ENCODE data around the gene UBN1. TPM values are rescaled to one million over a fixed set of nuclear protein-coding genes. Genes with fewer than 3 reads are reported as not detected.

The UBN1 gene
- total RNA-seq, 2 experiments from 2014 or later = 36.7 to 38.9 TPM

DNA sequence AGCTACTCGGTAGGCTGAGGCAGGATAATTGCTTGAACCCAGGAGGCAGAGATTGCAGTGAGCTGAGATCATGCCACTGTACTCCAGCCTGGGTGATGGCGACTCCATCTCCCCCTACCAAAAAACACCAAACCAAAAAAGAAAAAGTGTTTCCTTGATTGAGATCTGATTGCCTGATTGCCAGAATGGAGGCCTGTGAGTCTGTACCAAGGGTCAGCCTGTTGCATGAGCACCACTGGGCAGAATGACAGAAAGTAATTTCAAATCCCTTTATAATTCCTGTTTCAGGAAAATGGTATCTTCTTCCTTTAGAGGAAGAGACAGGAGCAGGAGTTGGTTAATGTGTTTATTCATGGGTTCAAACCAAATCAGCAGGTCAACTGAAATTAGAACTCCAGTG, 8.5 kb downstream of the UBN1 start:
- CTCF ChIA-PET = no interaction called here
- POLR2A ChIA-PET = no interaction called here

DNA sequence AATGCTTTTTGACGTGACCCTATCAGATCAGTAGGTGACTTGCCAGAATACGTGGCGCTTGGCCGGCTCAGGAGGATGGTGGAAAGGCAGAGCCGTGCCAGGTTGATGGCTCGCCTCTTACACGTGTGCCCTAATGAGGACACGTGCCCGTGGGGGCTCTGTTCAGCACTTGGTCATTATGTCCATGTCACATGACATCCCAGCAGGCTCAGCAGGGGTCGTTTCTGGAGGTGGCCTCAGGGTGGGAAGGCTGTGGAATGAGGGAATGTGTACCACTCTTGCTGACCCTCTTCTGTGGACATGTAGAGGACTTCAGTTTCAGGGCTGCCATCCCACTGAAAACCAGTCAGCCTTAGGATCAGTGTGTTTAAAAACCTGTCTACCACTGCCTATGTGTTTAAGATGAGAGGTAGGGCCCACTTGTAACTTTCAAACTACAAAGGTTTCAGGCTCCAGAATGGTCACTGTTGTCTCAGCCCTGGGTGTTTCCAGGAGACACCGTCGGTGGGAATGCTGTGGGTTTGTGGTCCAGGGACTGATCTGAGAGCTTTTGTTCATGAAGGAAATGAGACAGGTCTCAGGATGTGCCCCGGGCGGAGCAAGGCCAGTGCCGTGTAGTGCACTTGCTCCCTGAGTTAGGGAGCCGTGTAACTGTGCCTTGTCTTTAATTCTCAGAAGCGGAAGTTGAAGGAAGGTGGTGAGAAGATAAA, 12.1 kb downstream of the UBN1 start:
- ChIA-PET CTCF (no interaction called here), POLR2A (no interaction called here)

DNA sequence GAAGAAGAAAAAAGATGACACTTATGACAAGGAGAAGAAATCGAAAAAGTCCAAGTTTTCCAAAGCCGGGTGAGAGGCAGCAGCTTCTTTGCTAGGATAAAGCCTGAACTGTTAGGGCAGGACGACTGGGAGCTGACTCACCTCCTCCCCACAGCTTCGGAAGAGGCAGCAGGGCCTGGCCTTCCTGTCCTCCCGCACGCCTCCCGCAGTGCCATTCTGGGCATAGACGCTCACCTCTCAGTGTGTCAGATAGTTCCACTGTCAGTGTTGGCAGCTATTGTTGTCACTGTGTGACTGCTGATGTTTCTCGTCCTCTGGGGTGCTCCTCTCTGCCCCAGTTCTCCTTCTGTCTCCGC, 12.6 kb downstream of the UBN1 start:
- POLR2A ChIA-PET = no interaction called here
- CTCF ChIA-PET = no interaction called here

DNA sequence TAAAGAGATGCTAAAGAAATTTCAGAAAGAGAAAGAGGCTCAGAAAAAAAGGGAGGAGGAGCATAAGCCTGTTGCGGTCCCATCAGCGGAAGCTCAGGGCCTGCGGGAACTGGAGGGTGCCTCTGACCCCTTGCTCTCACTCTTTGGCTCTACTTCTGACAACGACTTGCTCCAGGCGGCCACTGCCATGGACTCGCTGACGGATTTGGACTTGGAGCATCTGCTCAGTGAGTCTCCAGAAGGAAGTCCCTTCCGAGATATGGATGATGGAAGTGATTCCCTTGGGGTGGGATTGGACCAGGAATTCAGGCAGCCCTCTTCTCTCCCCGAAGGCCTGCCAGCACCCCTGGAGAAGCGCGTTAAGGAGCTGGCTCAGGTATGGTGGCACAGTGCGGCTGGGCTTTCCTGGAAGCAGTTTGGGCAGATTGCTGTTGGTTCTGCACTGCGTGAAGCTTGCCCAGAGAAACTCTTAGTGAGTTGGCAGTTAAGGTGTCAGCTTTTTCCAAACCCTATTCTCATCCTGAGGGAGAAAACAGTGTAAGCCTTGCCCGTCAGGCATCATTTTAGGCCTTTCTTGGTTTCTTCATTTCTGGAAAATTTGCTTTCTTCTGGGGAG, 13.6 kb downstream of the UBN1 start:
- CTCF ChIA-PET = no interaction called here
- POLR2A ChIA-PET = no interaction called here

DNA sequence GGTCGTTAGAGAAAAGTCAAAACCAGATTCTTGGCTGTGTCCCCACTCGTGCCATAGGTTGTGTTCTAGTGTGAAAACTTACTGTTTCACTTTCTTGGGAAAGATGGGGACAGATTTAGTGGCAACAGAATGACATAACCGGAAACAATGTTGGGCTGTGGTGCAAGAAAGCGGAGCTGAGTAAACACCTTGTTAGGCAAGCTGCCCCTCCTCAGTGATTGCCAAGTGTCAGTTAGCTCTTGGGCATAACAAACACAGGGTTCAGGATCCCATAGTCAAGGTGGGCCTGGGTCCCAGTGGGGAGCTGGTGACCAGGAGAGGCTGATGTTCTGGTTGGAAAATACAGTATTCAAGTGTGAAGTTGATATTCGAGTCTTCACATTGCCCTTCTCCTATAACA, 15.4 kb downstream of the UBN1 start:
- POLR2A ChIA-PET = no interaction called here
- CTCF ChIA-PET = no interaction called here

DNA sequence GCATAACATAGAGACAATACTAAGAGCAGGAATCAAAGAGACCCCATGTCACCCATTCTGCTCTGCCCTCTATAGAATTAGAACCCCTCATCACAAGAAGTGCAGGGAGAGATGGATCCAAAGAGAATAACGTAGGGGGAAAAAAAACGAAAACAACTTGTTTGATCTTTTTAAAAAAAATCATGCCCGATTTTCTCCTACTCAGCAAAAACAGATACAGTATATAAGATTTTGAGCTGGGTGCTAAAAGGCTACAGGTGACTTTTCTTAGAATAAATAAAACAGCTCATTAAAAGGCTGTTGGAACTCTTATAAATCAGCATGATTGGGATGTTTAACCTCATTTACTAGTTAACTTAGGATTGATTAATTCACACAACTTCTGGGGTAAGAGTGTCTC, 17.4 kb downstream of the UBN1 start:
- ChIA-PET POLR2A (no interaction called here), CTCF (no interaction called here)

DNA sequence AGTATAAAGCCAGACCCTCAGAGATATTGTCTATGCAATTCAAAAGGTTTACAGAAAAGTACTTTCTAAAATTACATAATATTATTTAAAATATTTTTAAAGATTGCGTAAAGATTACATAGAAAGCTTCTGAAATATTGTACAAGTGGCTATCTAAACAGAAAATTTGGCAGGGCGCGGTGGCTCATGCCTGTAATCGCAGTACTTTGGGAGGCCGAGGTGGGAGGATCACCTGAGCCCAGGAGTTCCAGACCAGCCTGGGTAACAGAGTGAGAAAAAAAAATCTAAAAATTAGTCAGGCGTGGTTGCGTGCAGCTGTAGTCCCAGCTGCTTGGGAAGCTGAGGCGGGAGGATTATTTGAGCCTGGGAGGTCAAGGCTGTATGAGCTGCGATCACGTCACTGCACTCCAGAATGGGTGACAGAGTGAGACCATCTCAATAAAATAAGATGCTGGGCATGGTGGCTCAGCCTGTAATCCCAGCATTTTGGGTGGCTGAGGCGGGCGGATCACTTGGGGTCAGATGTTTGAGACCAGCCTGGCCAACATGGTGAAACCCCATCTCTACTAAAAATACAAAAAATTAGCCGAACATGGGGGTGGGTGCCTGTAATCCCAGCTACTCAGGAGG, 18.1 kb downstream of the UBN1 start:
- POLR2A ChIA-PET = no interaction called here
- CTCF ChIA-PET = no interaction called here

DNA sequence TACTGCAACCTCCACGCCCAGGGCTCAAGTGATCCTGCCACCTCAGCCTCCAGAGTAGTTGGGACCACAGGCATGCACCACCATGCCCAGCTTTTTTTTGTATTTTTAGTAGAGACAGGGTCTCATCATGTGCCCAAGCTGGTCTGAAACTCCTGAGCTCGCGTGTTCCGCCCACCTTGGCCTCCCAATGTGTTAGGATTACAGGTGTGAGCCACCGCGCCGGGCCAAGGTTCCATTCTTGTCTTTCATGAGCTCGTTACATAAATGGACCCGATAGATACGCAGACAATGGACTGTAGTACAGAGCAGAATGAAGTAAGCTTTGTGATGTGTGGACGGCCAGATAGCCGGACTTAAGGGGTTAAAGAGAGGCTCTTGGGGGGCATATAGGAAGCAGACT, 19.3 kb downstream of the UBN1 start:
- CTCF ChIA-PET = interaction anchor here (0.9 kb wide), 1 partner anchor 10 kb away, joined by 3 read pairs; no protein-coding TSS in a partner anchor
- POLR2A ChIA-PET = no interaction called here

GRCh38 chr16:4868026-4868425, 20.7 kb downstream of the UBN1 start:
- ChIA-PET POLR2A (no interaction called here), CTCF (no interaction called here)

DNA sequence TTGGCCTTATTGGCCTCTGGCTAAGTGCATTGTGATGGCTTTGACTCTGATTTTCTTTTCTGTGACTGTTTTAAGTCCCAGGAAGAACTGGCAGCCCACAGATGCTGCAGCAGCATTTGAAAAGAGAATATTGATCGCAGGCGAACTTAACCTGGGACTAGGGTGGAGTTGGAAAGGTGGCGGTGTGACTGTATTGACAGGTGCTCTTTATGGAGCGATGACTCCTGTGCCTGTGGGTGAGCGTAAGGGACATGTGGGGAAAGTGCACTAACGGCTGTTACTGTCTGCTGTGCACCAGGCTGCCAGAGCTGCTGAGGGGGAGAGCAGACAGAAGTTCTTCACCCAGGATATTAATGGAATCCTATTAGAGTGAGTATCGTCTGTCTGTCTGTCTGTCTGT, 21.3 kb downstream of the UBN1 start:
- ChIA-PET POLR2A (no interaction called here), CTCF (no interaction called here)

DNA sequence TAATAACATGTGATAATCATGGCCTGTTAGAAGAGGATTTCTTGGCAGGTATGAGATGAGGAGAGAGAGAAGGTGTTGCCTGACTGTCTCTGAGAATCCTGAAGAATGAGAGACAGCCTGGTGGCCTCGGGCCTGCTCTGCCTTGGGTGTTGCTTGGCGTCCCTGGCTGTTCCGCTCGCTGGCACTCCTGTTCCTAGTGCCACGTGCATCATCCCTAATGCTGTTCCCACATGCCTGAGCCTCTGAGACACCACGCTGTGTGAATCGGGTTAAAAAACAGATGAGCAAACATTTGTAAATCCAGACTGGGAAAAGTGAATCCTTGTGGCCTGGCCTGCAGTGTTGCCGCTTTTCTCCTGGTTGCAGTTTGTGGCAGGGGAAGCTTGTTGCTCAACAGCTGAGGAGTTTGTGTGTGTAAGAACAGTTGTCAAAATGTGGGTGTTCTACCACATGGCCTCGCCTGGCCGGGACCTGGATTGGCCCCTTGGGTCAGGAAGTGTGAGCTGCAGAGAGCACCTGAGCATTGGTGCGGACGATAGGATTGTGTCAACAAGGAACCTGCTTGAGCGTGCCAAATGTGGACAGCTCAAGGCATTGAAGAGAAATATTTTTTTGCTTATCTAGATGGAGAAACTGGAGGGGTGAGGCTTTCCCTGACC, 22.0 kb downstream of the UBN1 start:
- ChIA-PET CTCF (no interaction called here), POLR2A (no interaction called here)

DNA sequence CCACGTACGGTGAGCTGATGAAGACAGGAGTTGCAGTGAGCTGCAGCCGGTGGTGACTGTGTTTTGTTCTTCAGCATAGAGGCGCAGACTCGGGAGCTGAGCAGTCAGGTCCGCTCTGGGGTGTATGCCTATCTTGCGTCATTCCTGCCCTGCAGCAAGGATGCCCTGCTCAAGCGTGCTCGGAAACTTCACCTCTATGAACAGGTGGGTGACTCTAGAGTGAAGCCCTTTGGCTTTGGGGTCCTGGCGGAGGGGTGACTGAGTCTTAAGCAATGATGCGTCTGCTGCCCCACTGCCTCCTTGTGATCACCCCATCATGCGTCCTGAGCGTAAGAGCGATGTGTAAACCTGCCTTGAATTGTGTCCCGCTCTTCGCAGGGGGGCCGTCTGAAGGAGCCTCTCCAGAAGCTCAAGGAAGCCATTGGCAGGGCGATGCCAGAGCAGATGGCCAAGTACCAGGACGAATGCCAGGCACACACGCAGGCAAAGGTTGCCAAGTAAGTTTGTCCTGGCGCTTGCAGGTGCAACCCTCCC, 22.9 kb downstream of the UBN1 start:
- ChIA-PET POLR2A (no interaction called here), CTCF (no interaction called here)

DNA sequence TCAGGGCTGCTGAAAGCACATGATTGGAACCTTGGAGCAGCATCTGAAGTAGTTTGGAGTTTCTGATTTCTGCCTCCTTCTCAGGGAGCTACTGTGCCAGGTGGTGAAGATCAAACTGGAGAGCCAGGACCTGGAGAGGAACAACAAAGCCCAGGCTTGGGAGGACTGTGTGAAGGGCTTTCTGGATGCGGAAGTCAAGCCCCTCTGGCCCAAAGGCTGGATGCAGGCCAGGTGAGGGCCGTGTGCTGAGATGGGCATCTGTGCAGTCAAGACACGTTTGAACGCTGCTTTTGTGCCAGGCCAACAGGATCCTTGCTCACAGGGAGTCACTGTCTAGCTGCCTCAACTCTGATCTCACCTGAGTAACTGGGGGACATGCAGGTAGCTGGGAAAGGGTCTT, 23.8 kb downstream of the UBN1 start:
- ChIA-PET POLR2A (no interaction called here), CTCF (no interaction called here)

DNA sequence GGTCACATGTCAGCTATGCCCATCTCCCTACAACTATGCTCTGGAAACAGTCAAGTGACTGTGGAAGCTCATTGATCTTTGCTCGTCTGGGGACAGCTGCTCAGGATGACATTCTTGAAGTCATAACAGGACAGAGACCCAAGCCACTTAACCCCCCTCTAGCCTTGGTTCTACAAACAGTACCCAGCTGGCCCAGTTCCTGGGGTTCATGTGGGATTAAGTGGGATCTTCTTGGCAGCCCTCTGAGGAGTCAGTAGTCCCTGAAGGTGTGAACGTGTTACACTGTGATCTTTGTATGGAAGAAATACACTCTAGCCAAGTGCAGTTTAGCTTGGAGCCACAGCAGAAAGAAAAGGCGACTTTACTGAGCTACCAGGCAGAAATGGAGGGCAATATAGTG, 25.8 kb downstream of the UBN1 start:
- POLR2A ChIA-PET = no interaction called here
- CTCF ChIA-PET = interaction anchor here (0.6 kb wide), 1 partner anchor 65 kb away, joined by 5 read pairs; no protein-coding TSS in a partner anchor

DNA sequence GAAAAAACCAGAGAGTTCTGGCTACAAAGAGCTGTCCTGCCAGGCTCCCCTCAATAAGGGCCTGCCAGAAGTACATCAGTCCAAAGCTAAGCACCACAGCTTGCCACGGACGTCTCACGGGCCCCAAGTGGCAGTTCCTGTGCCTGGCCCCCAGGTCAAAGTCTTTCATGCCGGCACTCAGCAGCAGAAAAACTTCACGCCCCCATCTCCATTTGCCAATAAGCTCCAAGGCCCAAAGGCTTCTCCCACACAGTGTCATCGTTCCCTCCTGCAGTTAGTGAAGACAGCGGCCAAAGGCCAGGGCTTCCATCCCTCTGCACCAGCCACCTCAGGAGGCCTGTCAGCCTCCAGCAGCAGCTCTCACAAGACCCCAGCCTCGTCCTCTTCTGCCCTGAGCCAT, 27.4 kb downstream of the UBN1 start:
- ChIA-PET POLR2A (no interaction called here), CTCF (no interaction called here)

DNA sequence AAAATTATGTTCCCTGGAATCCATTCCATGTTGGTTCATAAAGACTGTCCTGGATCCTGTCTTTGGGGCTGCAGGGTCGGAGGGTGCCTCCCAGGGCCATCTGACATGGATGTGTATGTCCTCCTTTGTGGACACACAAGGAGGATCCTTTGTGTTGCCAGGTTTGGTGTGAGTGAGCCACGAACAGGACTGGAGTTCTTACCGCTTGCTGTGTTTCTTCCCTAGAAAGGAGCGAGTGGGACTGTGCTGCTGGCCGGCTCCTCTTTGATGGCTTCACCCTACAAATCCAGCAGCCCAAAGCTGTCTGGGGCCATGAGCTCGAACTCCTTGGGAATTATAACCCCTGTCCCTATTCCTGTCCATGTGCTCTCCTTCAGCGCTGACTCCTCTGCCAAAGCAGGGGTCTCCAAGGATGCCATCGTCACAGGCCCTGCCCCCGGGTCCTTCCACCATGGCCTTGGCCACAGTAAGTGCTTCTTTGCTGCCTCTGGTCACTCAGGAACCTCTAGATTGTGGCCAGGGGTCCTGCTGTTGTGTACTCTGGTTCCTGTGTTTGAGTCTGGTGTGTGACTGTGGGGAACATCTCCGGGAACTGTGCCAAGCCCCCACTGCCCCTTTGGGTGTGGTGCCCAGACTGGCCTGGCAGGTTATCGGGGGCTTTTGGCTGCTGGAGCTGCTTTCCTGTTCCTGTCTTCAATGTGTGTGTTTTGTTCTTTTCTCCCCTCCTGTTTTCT, 29.5 kb downstream of the UBN1 start:
- POLR2A ChIA-PET = no interaction called here
- CTCF ChIA-PET = no interaction called here

DNA sequence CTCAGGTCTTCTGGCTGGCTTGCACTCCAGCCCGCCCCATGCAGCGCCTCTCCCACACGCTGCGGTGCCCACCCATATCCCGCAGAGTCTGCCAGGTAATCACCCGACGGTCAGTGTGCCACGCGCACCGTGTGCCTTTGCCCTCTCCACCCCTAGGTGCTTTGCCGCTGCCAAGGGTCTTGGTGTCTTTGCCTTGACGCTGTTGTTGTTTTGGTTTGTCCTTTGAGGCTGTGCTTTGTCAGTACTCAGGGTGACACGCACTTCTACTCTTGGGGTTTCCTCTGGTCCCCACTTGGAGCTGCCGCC, 30.1 kb downstream of the UBN1 start:
- CTCF ChIA-PET = no interaction called here
- POLR2A ChIA-PET = no interaction called here

DNA sequence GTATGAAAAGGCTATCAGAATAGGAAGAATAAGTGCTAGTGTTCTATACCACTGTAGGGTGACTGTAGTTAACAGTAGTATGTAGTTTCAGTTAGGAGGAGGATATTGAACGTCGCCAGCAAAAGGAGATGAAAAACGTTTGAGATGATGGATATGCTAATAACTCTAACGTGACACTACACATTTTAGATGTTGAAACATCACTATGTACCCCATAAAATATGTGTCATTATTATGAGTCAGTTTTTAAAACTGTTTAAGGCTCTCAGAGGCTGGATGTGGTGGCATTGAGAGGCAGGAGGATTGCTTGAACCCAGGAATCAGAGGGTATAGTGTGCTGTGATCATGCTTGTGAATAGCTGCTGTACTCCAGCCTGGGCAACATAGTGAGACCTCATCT, 31.8 kb downstream of the UBN1 start:
- ChIA-PET CTCF (interaction anchor here (0.6 kb wide), 1 partner anchor 10 kb away, joined by 6 read pairs; no protein-coding TSS in a partner anchor), POLR2A (no interaction called here)

- ChIA-PET POLR2A (no interaction called here), CTCF (no interaction called here)
Measured at GRCh38 chr16:4880006-4880580, 32.8 kb downstream of the UBN1 start.

GRCh38 chr16:4882000-4882632, 34.8 kb downstream of the UBN1 start:
- POLR2A ChIA-PET = no interaction called here
- CTCF ChIA-PET = no interaction called here

Measured in activated CD8-positive, alpha-beta memory T cell treated with anti-CD3 and anti-CD28 coated beads for 36 hours (primary cell).